Kidney (tissue), 14 donors: Measurements from ENCODE around the gene AGTRAP. TPM values are rescaled to one million over a fixed set of nuclear protein-coding genes. Genes with fewer than 3 reads are reported as not detected.
A peak's percentile ranks its signal among the peaks of the same experiment; 100 is the strongest.

ENCODE experiments used
- DNase-seq, 5 donors: peaks; one replicate each; pipeline ENCODE4 v3.0.0-alpha.2; 2013 to 2020
- FAIRE-seq: peaks from 2 replicates; lab custom pipeline; 2012; peaks lifted over from hg19 to GRCh38; lab: Jason Lieb, UNC
- H3K27ac ChIP-seq, 2 donors: one replicate each; pipeline ENCODE4 v1.7.0; 2013; ENCODE audit warnings: low read depth in 2 of 2, low read length in 2 of 2, inconsistent platforms in 1 of 2
- H3K27me3 ChIP-seq: one replicate; pipeline ENCODE4 v1.7.1; 2013; ENCODE audit warnings: low read length, inconsistent platforms; ENCODE audit not compliant: control insufficient read depth, insufficient read depth
- H3K36me3 ChIP-seq, 3 donors: one replicate each; pipeline versions ENCODE4 v1.7.0 to v1.7.1; 2013; ENCODE audit warnings: low read length in 3 of 3, control low read depth in 1 of 3, inconsistent platforms in 1 of 3; ENCODE audit not compliant: insufficient read depth in 3 of 3, control insufficient read depth in 2 of 3
- H3K4me1 ChIP-seq, 3 donors: one replicate each; pipeline versions ENCODE4 v1.7.0 to v1.7.1; 2013; ENCODE audit warnings: low read length in 3 of 3, inconsistent platforms in 1 of 3, low read depth in 1 of 3; ENCODE audit not compliant: control insufficient read depth in 2 of 3, insufficient read depth in 2 of 3
- H3K4me3 ChIP-seq, 3 donors: one replicate each; pipeline versions ENCODE4 v1.7.0 to v1.8.1; 2013; ENCODE audit warnings: low read length in 3 of 3, control low read depth in 1 of 3, inconsistent platforms in 1 of 3
- H3K9ac ChIP-seq, 3 donors: one replicate each; pipeline versions ENCODE4 v1.7.0 to v1.7.1; 2013; ENCODE audit warnings: low read length in 3 of 3, control low read depth in 1 of 3, inconsistent platforms in 1 of 3
- H3K9me3 ChIP-seq, 3 donors: one replicate each; pipeline versions ENCODE4 v1.7.0 to v1.7.1; 2013; ENCODE audit warnings: low read length in 3 of 3, control low read depth in 1 of 3, inconsistent platforms in 1 of 3; ENCODE audit not compliant: control insufficient read depth in 2 of 3, insufficient read depth in 1 of 3
- CTCF ChIP-seq: IDR thresholded peaks from 3 replicates; pipeline ENCODE4 v1.5.1; 2012; ENCODE audit warnings: mild to moderate bottlenecking, moderate library complexity, borderline replicate concordance; ENCODE audit not compliant: insufficient read depth; ENCODE audit errors: extremely low read depth
- intact Hi-C: fragments of 100-400 bp; cut with DNase I; formaldehyde crosslinking; loops from one replicate; pipeline ENCODE4 v1.11.1; 2022
- polyA plus RNA-seq: library from polyadenylated mRNA; stranded (reverse); fragments of 350-450 nt; fragmentation: Illumina TruSeq; extraction: RNeasy Lipid Tissue Mini Kit (QIAGEN cat#74804); gene quantifications from one replicate; pipeline ENCODE4 v1.2.3, GENCODE V29; 2014; ENCODE audit warnings: low read depth, low replicate concordance; ENCODE audit not compliant: insufficient read depth
- total RNA-seq: library from RNA; stranded (reverse); fragmentation: NEBNext Ultra II Directional; extraction: Animal tissue kit (Norgen Biotek cat#: 25700); gene quantifications from one replicate; pipeline ENCODE4 v1.2.1, GENCODE V29; 2021
- donor health status: control.
- donor health status: control.
- donor health status: control.
- donor health status: control.
- donor health status: control.
- donor health status: DM: yes; HTN: yes; CAD: no.
- donor health status: Normal renal cell carcinoma (clear cell type).

AGTRAP gene
- total and polyA plus RNA-seq, 2 donors from 2014 or later = 66.1 to 140 TPM

DNA sequence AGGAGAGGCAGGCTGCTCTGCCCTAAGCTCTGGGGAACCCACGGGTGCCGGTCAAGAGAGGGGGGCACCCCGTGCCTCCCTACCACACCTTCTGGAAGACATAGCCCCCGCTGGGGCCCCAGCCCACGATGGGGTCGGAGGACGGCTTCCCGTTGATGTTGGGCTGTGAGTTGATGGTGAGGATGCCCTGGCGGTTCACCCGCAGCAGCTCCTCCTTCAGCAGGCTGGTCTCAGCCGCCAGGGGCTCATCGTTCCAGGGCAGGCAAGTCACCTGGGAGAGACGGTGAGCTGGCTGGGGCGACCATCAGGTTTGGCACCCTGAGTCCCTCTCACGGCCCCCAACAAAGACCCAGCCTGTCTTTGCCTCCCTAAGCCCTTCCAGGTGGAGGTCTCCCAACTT lies 57.9 kb downstream of the AGTRAP start:
- peaks cover 0 to 39% (median 30%) of the 10 kb centered on the region in 3 donors for H3K4me1 ChIP-seq
- TF ChIP-seq CTCF = no peak
- H3K27ac ChIP-seq = no peak overlapping the region
- H3K4me3 ChIP-seq = no peak overlapping the region
- H3K9me3 ChIP-seq = no peaks in the 10 kb centered on the region
- H3K9ac ChIP-seq = no peak overlapping the region
- peaks cover 0 to 58% (median 11%) of the 10 kb centered on the region in 3 donors for H3K36me3 ChIP-seq
- no peaks in the 10 kb centered on the region for H3K27me3 ChIP-seq
- intact Hi-C loops = no loop called here
- DNase-seq = peak in 2 of 5 donors; percentile 27 to 69
- FAIRE-seq = no peak

DNA sequence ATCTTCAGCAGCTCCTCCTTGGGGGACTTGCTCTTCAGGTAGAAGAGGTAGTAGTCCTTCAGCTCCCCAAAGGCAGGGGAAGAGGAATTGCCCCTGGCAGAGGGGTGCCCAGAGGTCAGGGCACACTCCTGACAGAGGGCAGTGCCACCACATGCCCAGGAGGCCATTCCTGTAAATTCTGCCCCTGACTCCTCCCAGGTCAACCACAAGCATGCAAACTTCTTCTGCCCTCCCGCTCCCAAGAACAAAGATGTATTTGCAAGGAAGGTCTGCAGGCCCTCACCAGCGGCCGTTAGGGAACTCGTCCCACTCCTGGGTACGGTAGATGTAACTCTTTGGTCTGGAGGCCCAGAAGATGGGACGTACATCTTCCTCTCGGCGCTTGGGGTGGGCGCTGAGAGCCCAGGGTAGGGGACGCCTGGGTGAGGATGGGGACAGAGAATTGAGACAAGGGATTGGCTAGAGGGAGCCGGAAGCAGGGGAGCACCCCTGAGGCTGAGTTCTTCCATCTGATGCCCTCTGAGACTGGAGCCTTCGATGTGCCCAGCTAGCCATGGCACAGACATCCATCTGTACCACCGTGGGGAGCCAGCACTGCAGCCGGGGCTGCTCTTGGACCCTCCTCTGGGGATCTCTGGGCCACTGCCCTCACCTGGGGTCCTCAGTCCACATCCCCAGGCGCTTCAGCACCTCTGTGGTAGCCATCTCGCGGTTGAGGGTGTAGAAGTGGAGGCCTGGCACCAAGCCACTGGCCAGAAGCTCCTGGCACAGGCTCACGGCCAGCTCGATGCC lies 58.7 kb downstream of the AGTRAP start:
- Histone ChIP-seq H3K36me3 (peaks cover 0 to 58% (median 15%) of the 10 kb centered on the region in 3 donors), H3K4me3 (no peak overlapping the region), H3K9ac (no peak overlapping the region), H3K9me3 (no peaks in the 10 kb centered on the region), H3K27me3 (no peaks in the 10 kb centered on the region), H3K27ac (peak overlapping the region in 1 of 2 donors; percentile 41), H3K4me1 (peaks cover 0 to 32% (median 24%) of the 10 kb centered on the region in 3 donors)
- FAIRE-seq (no peak), DNase-seq (peak in 1 of 5 donors; percentile 43)
- intact Hi-C loops = no loop called here
- no peak for TF ChIP-seq CTCF

GRCh38 chr1:11795238-11795890 lies 59.4 kb downstream of the AGTRAP start:
- DNase-seq = peak in 2 of 5 donors; percentile 31 to 50
- Histone ChIP-seq H3K9me3 (no peaks in the 10 kb centered on the region), H3K27me3 (no peaks in the 10 kb centered on the region), H3K4me3 (no peak overlapping the region), H3K36me3 (peaks cover 0 to 58% (median 19%) of the 10 kb centered on the region in 3 donors), H3K27ac (peak overlapping the region in 1 of 2 donors; percentile 41), H3K4me1 (peaks cover 0 to 30% (median 19%) of the 10 kb centered on the region in 3 donors), H3K9ac (no peak overlapping the region)
- FAIRE-seq = no peak
- TF ChIP-seq CTCF = no peak
- intact Hi-C loops = no loop called here
